ENCODE results near the gene ATP11B.
"Not testable (repeated sequence)": the region's sequence is repeated elsewhere in the genome, so short reads cannot be mapped to it uniquely, and the experiment has no call there.

The ATP11B gene

GRCh38 chr3:182795389-182795782 lies 2.1 kb downstream of the ATP11B start:
- DNase-seq (ENCODE audit: low read depth): no peak

GRCh38 chr3:182796310-182796709 lies 3.0 kb downstream of the ATP11B start:
- DNase-seq (ENCODE audit: low read depth): no peak

GRCh38 chr3:182797876-182798275 lies 4.6 kb downstream of the ATP11B start:
- DNase-seq (ENCODE audit: low read depth): no peak

DNA sequence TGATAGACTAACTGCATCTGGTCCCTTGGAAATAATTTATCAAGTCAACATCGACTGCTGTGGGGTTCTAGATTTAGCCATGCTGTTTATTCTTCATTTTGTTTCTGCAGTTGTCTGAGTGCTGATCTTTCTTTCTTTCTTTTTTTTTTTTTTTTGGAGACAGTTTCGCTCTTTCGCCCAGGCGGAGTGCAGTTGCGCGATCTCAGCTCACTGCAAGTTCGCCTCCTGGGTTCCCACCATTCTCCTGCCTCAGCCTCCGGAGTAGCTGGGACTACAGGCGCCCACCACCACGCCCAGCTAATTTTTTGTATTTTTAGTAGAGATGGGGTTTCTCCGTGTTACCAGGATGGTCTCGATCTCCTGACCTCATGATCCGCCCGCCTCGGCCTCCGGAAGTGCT lies 5.8 kb downstream of the ATP11B start:
- not testable (repeated sequence) for DNase-seq (ENCODE audit: low read depth)

DNA sequence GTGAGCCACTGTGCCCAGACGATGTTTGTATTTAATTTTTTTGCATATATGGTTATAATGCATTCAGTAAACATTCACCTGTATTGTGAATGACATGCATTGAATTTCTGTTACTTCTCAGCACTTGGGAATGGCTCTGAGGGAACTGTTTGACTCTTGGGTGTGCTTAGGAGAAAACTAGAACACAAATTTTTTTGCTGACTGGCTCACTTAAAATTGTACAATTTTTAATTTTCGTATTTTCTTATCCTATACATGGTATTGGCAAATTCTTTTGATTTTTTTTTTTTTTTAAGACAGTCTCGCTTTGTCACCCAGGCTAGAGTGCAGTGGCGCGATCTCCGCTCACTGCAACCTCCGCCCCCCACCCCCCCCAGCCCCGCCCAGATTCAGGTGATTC lies 7.2 kb downstream of the ATP11B start:
- DNase-seq (ENCODE audit: low read depth): no peak

GRCh38 chr3:182802413-182803390 lies 9.4 kb downstream of the ATP11B start:
- DNase-seq (ENCODE audit: low read depth): no peak

DNA sequence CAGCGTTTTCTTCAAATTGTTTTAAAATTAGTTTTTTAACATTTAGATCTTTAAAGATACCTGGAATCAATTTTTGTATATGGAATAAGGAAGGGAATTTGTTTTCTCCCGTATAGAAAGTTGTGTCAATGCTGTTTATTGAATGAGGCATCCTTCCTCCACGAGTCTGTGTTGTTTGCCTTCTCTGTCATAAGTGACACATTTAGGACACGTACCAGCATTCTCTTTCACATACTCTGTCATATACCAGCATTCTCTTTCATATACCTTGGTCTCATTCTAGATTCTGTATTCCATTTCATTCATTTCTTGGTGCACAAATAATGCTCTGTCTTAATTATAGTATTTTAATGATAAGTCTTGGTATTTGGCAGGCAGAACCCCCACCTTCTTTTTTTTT lies 10.3 kb downstream of the ATP11B start:
- DNase-seq (ENCODE audit: low read depth): no peak

DNA sequence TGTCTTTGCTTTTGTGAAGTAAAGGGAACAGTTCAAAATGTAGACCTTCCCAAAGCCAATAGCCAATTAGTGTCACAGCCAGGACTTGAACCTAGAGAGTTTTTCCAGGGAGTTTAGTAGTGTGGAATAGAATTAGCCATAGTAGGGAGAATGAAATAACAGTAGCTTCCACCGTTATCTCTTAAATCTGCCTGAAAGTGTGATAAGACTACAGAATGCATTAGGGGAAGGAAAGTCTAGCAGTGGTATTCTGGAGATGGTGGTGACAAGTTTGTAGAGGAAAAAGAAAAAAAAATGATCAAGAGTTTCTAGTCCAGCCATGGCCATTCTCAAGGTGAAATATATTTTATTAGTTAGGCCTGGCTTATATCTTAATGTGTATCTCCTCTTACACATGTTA lies 13.8 kb downstream of the ATP11B start:
- no peak for DNase-seq (ENCODE audit: low read depth)

GRCh38 chr3:182808041-182808770 lies 14.9 kb downstream of the ATP11B start:
- no peak for DNase-seq (ENCODE audit: low read depth)

DNA sequence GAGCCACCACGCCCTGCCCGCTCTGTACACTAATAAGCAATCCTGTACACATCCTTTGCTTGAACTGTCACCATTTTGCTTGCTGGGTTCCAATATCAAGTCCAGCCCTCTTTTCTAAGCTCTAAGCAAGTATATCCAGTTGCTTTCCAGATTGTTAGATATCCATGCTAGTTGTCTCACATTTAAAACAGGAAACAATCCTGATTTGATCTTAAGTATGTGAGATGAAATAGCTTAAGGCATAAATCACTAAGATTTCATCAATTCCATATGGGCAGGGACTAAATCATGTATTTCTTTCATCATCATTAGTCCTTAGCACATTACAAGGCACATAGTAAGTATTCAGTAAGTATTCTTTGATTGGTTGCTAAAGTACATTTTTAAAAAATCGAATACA lies 16.2 kb downstream of the ATP11B start:
- no peak for DNase-seq (ENCODE audit: low read depth)

DNA sequence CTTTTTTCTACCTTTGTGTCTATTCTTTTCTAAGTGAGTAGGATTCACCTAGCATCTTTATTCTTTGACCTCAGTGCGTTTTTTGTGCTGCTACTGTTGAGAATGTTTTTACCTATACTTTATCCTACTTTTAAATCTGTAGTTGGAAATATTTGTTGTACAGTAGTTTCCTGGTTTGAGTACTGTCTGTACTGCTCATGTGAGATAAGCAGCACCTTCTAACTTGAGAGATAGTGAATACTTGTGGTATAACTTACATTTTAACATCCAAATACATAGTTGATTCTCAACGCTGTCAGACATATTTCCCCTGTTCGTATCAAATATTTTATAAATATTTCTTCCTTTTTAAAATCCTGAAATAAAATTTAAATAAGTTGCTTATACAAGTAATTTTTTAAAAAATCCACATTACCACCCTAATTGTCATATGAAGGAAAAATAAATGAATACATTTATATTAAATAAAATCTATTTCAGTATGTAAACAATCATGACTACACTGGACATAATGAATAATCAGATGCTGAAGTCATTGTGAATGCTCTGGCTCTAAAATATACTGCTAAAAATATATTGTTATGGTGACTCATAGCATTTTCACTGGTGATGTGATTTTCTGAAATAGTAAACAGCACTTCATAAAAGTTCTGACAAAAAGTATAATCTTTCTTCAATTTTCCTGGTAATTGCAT lies 17.4 kb downstream of the ATP11B start:
- no peak for DNase-seq (ENCODE audit: low read depth)

GRCh38 chr3:182811269-182811596 lies 17.9 kb downstream of the ATP11B start:
- DNase-seq (ENCODE audit: low read depth): no peak

GRCh38 chr3:182812123-182812522 lies 18.8 kb downstream of the ATP11B start:
- no peak for DNase-seq (ENCODE audit: low read depth)

GRCh38 chr3:182814419-182815062 lies 21.2 kb downstream of the ATP11B start:
- no peak for DNase-seq (ENCODE audit: low read depth)

DNA sequence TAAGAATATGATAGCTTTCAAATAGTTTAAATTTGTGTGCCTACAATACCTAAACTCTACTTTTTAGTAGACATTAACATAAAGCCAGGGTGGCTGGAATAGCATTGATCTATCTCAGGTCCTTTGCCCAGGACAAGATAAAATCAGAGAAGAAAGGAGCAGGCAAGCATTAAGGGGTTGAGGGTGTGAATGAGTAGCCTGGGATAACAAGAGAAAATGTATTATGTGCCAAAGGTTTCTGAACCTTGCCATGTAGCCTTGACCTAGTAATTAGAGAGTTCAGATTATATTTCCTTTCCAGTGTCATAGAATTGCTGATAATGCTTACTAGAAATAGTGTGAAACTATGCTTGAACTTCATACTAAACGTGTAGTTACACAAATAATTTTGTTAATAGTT lies 22.9 kb downstream of the ATP11B start:
- no peak for DNase-seq (ENCODE audit: low read depth)

DNA sequence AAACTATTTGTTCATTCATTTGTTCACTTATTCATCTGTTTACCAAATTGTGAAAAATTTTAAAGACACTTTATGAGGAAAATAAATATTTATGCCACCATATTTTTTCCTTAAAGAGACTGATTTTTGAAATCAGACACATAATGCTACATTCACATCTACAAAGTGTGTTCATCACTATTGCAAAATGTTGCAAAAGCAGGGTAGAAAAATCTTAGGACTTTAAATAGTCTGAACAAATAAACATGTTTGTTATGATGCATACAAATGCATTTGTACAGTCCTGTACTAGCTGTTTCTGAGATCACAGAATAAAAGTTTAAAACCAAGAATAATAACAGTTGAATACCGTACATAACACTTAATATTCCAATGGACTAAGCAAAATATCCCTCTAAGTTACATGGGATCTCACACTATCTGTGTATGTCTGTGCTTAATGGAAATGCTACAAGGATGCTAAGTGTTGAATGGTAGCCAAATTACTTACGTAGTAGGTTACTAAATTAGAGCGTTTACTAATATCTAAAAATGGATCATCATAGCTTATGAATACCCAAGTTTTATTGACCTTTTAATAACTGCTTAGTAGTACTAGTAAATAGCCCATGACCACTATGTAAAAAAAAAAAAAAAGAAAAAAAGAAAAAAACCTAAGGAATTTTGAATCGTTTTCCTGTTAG lies 25.1 kb downstream of the ATP11B start:
- no peak for DNase-seq (ENCODE audit: low read depth)

- no peak for DNase-seq (ENCODE audit: low read depth)
Measured at GRCh38 chr3:182821221-182821981, 28.1 kb downstream of the ATP11B start.

DNA sequence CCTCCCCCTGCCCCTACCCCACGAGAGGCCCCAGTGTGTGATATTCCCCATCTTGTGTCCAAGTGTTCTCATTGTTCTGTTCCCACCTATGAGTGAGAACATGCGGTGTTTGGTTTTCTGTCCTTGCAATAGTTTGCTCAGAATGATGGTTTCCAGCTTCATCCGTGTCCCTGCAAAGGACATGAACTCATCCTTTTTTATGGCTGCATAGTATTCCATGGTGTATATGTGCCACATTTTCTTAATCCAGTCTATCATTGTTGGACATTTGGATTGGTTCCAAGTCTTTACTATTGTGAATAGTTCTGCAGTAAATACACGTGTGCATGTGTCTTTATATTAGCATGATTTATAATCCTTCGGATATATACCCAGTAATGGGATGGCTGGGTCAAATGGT lies 29.0 kb downstream of the ATP11B start:
- DNase-seq (ENCODE audit: low read depth): not testable (repeated sequence)

DNA sequence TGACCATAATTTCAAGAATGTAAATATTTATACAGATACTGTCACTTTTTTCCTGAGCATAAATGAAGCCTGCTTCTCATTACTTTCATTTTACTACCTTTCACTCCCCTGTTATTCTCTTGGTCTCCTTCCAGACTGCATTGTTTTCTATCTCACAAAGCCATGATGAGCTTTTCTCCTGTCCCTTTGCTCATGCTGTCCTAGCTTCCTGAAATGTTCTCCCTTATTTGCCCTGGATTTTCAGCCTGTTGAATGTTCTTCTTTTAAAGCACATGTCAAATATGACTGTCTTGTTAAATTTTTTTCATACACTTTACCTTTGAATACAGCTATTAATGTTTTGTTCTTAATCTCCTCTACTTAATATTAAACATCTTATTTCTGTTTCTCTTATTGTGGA lies 31.7 kb downstream of the ATP11B start:
- no peak for DNase-seq (ENCODE audit: low read depth)

DNA sequence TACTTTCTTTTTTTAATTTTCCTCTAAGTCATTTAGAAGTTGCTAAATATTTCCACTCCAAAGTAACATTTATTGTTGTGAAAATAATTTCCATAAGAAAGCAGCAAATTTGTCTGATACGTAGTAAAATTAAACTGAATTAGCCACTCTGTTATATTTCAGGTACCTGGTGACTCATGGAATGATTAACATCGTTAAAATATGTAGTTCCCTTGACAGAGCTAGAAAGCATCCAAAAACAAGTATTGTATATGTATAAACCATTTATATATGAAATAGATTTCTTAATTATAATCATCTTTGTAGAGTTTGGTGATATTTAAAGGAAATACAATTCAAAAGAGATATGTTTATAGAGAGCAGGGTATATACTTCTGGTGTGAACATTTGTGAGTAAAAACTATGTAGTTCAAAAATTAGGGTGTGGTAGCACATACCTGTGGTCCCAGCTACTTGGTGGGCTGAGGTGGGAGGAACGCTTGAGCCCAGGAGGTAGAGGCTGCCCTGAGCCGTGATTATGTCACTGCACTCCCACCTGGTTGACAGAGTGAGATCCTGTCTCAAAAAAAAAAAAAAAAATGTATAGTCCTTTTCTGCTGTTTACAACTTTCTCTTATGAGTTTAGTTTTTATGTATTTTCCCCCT lies 36.6 kb downstream of the ATP11B start:
- DNase-seq (ENCODE audit: low read depth): no peak

Measured in GM04503 (cell line).